GM12873 (cell line): ENCODE measurements around the gene CHID1.

Experiments
- TF ChIP-seq, protein P1 (sequence below): IDR thresholded peaks from 2 replicates; pipeline ENCODE4 v1.5.1; 2012; ENCODE audit warnings: low read depth, mild to moderate bottlenecking, moderate library complexity, low read length, control low read depth; ENCODE audit not compliant: insufficient read depth; ENCODE audit errors: missing control alignments

The CHID1 gene

GRCh38 chr11:954392-955153, 44.0 kb upstream of the CHID1 start:
- TF ChIP-seq, protein P1, sequence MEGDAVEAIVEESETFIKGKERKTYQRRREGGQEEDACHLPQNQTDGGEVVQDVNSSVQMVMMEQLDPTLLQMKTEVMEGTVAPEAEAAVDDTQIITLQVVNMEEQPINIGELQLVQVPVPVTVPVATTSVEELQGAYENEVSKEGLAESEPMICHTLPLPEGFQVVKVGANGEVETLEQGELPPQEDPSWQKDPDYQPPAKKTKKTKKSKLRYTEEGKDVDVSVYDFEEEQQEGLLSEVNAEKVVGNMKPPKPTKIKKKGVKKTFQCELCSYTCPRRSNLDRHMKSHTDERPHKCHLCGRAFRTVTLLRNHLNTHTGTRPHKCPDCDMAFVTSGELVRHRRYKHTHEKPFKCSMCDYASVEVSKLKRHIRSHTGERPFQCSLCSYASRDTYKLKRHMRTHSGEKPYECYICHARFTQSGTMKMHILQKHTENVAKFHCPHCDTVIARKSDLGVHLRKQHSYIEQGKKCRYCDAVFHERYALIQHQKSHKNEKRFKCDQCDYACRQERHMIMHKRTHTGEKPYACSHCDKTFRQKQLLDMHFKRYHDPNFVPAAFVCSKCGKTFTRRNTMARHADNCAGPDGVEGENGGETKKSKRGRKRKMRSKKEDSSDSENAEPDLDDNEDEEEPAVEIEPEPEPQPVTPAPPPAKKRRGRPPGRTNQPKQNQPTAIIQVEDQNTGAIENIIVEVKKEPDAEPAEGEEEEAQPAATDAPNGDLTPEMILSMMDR: no peak

- TF ChIP-seq, protein P1: no peak
Observed at GRCh38 chr11:953512-953911, 42.9 kb upstream of the CHID1 start.

GRCh38 chr11:952406-953385, 42.1 kb upstream of the CHID1 start:
- TF ChIP-seq, protein P1: no peak

GRCh38 chr11:951507-951906, 40.9 kb upstream of the CHID1 start:
- TF ChIP-seq, protein P1: no peak

DNA sequence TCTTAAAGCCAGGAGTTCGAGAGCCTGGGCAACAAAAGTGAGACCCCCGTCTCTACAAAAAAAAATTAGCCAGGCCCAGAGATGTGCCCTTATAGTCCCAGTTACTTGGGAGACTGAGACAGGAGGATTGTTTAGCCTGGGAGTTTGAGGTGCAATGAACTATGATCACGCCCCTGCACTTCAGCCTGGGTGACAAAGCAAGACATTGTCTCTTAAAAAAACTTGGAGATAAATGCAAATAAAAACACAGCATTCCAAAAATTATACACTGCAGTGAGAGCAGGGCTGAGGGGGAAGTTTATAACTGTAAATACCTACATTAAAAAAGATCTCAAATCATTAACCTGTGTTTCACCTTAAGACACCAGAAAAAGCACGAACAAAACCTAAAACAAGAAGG, 37.1 kb upstream of the CHID1 start:
- TF ChIP-seq, protein P1: no peak

DNA sequence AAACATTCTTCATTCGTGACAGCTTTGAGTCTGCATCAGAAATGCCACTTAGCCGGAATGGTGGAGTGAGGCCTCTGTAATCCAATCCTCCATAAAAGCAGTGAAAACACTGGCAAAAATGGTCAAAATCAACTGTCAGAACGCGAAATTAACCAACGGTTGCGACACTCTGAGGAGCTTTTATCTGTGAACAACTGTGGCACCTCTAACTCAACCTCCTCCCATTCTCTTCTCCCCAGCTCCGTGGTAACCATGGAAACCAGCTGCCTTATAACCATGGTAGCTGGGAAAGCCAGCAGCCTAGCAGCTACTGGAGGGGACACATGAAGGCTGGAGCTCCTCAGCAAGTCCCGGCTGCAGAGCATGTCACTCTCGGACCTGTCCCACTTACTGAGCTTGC, 35.4 kb upstream of the CHID1 start:
- TF ChIP-seq, protein P1: no peak
